GM18907 (cell line): ENCODE measurements around the gene SCGN.

Experiments
- ATAC-seq: cut with Tn5 transposase; IDR thresholded peaks from one replicate; pipeline ENCODE4 v1.9.1; 2021; ENCODE audit warnings: mild to moderate bottlenecking, moderate library complexity; ENCODE audit not compliant: unreplicated experiment

Gene SCGN

GRCh38 chr6:25684565-25684964, 32.5 kb downstream of the SCGN start:
- no peak for ATAC-seq

- ATAC-seq, result no peak
Observed at GRCh38 chr6:25685251-25685650, 33.2 kb downstream of the SCGN start.

- ATAC-seq, result no peak
Observed at GRCh38 chr6:25685896-25686295, 33.9 kb downstream of the SCGN start.

- ATAC-seq, result no peak
Observed at GRCh38 chr6:25686856-25687255, 34.8 kb downstream of the SCGN start.

GRCh38 chr6:25689966-25690365, 38.0 kb downstream of the SCGN start:
- ATAC-seq, result no peak

GRCh38 chr6:25691894-25692293, 39.9 kb downstream of the SCGN start:
- no peak for ATAC-seq

- ATAC-seq, result no peak
Observed at GRCh38 chr6:25692472-25692871, 40.5 kb downstream of the SCGN start.

- ATAC-seq, result no peak
Observed at GRCh38 chr6:25694366-25694765, 42.4 kb downstream of the SCGN start.

GRCh38 chr6:25695671-25696070, 43.7 kb downstream of the SCGN start:
- ATAC-seq, result no peak

- no peak for ATAC-seq
Observed at GRCh38 chr6:25697537-25698340, 45.7 kb downstream of the SCGN start.

GRCh38 chr6:25698631-25699030, 46.6 kb downstream of the SCGN start:
- ATAC-seq, result no peak

GRCh38 chr6:25699649-25700048, 47.6 kb downstream of the SCGN start:
- ATAC-seq, result no peak

GRCh38 chr6:25700761-25701160, 48.7 kb downstream of the SCGN start:
- no peak for ATAC-seq

GRCh38 chr6:25701807-25702206, 49.8 kb downstream of the SCGN start:
- no peak for ATAC-seq

GRCh38 chr6:25703005-25703404, 51.0 kb downstream of the SCGN start:
- ATAC-seq, result no peak

- no peak for ATAC-seq
Observed at GRCh38 chr6:25704001-25704400, 52.0 kb downstream of the SCGN start.

GRCh38 chr6:25706314-25707014, 54.4 kb downstream of the SCGN start:
- no peak for ATAC-seq

- ATAC-seq, result no peak
Observed at GRCh38 chr6:25709761-25710160, 57.7 kb downstream of the SCGN start.

GRCh38 chr6:25710287-25710686, 58.3 kb downstream of the SCGN start:
- ATAC-seq, result no peak

- no peak for ATAC-seq
Observed at GRCh38 chr6:25713824-25714223, 61.8 kb downstream of the SCGN start.

- ATAC-seq, result no peak
Observed at GRCh38 chr6:25714765-25715164, 62.8 kb downstream of the SCGN start.

- ATAC-seq, result no peak
Observed at GRCh38 chr6:25715794-25716193, 63.8 kb downstream of the SCGN start.
